ENCODE results near the gene CPNE7. TPM values are rescaled to one million over a fixed set of nuclear protein-coding genes. Genes with fewer than 3 reads are reported as not detected.
"Not testable (repeated sequence)": the region's sequence is repeated elsewhere in the genome, so short reads cannot be mapped to it uniquely, and the experiment has no call there.

CPNE7 gene
- total RNA-seq, 4 donors from 2014 or later = 1.1 to 3.3 (median 2.5) TPM

DNA sequence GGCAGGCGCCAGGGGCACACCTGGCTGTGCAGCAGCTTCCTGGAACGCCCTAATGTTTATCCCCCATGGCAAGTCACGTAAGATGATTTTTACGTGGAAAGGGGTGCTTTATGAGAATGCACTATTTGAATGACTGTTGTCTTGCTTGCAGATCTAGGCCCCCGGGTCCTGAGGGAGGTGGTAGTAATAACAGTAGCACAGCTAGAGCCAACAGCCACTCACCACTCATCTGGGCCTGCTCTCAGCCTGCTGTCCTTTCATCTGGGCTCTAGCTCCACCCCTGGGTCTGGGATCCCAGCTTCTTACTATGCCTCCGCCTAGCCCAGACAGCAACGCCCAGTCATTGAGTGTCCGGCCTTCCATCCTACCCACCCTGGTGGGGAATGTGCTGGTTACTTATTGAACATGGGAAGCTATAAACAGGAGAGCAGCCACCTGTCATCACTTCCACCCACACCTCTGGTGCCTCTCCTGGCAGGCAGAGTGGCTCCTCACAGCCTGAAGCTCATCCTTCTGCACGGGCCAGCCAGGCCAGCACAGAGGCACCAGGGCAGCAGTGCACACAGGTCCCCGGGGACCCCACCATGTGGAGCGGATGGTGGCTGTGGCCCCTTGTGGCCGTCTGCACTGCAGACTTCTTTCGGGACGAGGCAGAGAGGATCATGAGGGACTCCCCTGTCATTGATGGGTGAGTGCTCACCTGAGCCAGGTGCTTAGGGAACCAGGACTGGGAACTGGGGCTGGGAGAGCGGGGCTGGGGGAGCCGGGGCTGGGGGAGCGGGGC lies 54.5 kb downstream of the CPNE7 start:
- H3K4me3 ChIP-seq (ENCODE audit: low read depth, poor library complexity, severe bottlenecking) = no peak overlapping the region
- WGBS, 2 donors = 89 to 94% methylated on average over 8 to 14 of the region's 17 CpGs
- DNase-seq (ENCODE audit: low spot score in 2 of 2) = no peak
- TF ChIP-seq POLR2A (IDR thresholded peaks at IDR 0.05) (no peak), CTCF (IDR thresholded peaks at IDR 0.05) (no peak)
- intact Hi-C loops (cut with DNase I; ENCODE audit: low total_unique reads) = no loop called here

DNA sequence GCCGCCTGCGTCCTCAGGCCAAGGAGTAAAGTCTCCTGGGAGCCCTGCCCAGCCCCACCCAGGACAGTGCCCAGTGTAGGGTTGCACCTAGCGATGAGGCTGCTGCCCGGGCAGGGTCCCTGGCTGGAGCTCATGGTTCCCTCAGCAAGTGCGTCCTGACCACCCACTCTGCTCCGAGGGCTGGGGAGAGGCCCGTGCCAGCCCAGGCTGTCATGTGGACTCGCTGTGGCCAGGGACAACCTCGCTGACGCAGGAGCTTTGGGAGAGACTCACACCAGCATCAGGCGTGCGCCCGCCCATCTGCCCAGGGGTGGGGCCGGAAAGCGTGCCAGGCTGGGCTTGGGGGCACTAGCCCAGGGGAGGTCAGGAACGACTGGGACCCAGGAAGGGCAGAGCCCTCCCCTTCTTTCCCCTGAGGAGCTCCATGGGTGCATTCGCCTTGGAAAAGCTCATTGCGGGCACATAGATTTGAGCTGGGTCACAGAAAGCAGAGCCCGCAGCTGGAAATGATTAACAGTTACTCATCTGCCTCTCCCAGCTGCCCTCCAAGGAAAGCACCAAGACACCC lies 57.6 kb downstream of the CPNE7 start:
- TF ChIP-seq POLR2A (IDR thresholded peaks at IDR 0.05) = no peak
- no peak for TF ChIP-seq CTCF (IDR thresholded peaks at IDR 0.05)
- intact Hi-C loops (cut with DNase I; ENCODE audit: low total_unique reads) = no loop called here
- 38 to 47% methylated on average over 9 to 14 of the region's 19 CpGs for WGBS, 2 donors
- no peak for DNase-seq (ENCODE audit: low spot score in 2 of 2)
- H3K4me3 ChIP-seq (ENCODE audit: low read depth, poor library complexity, severe bottlenecking) = no peak overlapping the region

GRCh38 chr16:89634463-89635385 lies 59.2 kb downstream of the CPNE7 start:
- DNase-seq (ENCODE audit: low spot score in 2 of 2); H3K4me3 ChIP-seq (ENCODE audit: low read depth, poor library complexity, severe bottlenecking); intact Hi-C loops (cut with DNase I; ENCODE audit: low total_unique reads): not testable (repeated sequence)
- WGBS, 2 donors = 59 to 60% methylated on average over 2 of the region's 2 CpGs

GRCh38 chr16:89636663-89637062 lies 61.1 kb downstream of the CPNE7 start:
- H3K4me3 ChIP-seq (ENCODE audit: low read depth, poor library complexity, severe bottlenecking) = no peak overlapping the region
- TF ChIP-seq CTCF (IDR thresholded peaks at IDR 0.05) = no peak
- no peak for TF ChIP-seq POLR2A (IDR thresholded peaks at IDR 0.05)
- 77 to 86% methylated on average over 6 to 11 of the region's 12 CpGs for WGBS, 2 donors
- intact Hi-C loops (cut with DNase I; ENCODE audit: low total_unique reads) = no loop called here
- DNase-seq (ENCODE audit: low spot score in 2 of 2) = no peak

DNA sequence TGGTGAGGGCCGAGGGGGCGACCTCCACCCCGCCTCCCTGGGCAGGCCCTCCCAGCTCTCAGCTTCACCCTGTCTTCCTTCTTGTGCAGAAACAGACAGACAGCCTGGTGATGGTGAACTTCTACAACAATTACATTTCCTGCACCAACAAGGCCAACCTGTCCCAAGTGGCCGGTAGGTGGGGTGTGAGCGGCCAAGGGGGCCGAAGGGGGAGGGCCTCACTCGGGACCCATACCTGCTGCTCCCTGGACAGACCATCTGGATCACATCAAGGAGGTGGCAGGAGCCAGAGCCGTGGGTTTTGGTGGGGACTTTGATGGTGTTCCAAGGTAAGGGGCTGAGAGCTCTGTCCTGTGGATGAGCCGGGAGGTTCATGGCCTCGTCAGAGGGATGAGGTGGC lies 61.8 kb downstream of the CPNE7 start:
- no peak for DNase-seq (ENCODE audit: low spot score in 2 of 2)
- TF ChIP-seq CTCF (IDR thresholded peaks at IDR 0.05) = no peak
- no peak for TF ChIP-seq POLR2A (IDR thresholded peaks at IDR 0.05)
- intact Hi-C loops (cut with DNase I; ENCODE audit: low total_unique reads) = no loop called here
- no peak overlapping the region for H3K4me3 ChIP-seq (ENCODE audit: low read depth, poor library complexity, severe bottlenecking)
- 58 to 63% methylated on average over 10 of the region's 10 CpGs for WGBS, 2 donors

DNA sequence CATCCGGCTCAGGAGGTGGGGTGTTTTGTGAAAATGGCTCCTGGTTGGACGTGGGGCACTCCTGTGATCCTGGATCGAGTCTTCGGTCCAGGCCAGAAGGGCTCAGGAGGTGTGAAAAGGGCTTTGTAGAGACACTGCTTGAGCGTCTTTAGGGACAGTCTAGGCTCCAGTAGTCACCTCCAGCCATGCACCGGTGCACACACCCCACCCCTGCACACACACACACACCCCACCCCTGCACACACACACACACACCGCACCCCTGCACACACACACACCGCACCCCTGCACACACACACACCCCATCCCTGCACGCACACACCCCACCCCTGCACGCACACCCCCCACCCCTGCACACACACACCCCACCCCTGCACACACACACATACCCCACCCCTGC lies 62.9 kb downstream of the CPNE7 start:
- WGBS, 2 donors = 69 to 73% methylated on average over 8 to 9 of the region's 10 CpGs
- intact Hi-C loops (cut with DNase I; ENCODE audit: low total_unique reads) = no loop called here
- no peak for DNase-seq (ENCODE audit: low spot score in 2 of 2)
- TF ChIP-seq CTCF (IDR thresholded peaks at IDR 0.05) = no peak
- TF ChIP-seq POLR2A (IDR thresholded peaks at IDR 0.05) = no peak
- no peak overlapping the region for H3K4me3 ChIP-seq (ENCODE audit: low read depth, poor library complexity, severe bottlenecking)

Measured in lower leg skin (tissue), 4 donors.